Peyer's patch (tissue), 4 donors: ENCODE results near the gene STAC.
"Not testable (repeated sequence)": the region's sequence is repeated elsewhere in the genome, so short reads cannot be mapped to it uniquely, and the experiment has no call there.

Source experiments
- POLR2A ChIP-seq, 2 donors: fragments of 450-650 bp; IDR thresholded peaks; one replicate each; pipeline ENCODE4 v1.5.1; 2017; ENCODE audit warnings: antibody characterized with exemption in 2 of 2, mild to moderate bottlenecking in 2 of 2, moderate library complexity in 2 of 2
- TF ChIP-seq, protein P1 (sequence below), 6 experiments: fragments of 450-650 bp in 4 of 6; fragments of 200-600 bp in 2 of 6; sonication (generic) in 1 of 6; IDR thresholded peaks; one replicate each; pipeline ENCODE4 v1.5.1; 2017 to 2019; ENCODE audit warnings: antibody characterized with exemption in 6 of 6, mild to moderate bottlenecking in 3 of 6, moderate library complexity in 1 of 6

DNA sequence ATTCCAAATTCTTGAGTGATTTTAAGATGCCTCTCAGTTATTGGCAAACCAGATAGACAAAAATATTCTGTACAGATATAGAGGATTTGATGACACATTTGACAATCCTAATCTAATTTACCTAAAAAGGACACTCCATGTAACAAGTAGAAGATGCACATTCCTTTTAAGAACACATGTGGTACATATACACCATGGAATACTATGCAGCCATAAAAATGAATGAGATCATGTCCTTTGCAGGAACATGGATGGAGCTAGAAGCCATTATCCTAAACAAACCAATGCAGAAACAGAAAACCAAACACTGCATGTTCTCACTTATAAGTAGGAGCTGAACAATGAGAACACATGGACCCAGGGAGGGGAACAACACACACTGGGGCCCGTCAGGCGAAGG is 119.7 kb downstream of the STAC start:
- TF ChIP-seq, protein P1, sequence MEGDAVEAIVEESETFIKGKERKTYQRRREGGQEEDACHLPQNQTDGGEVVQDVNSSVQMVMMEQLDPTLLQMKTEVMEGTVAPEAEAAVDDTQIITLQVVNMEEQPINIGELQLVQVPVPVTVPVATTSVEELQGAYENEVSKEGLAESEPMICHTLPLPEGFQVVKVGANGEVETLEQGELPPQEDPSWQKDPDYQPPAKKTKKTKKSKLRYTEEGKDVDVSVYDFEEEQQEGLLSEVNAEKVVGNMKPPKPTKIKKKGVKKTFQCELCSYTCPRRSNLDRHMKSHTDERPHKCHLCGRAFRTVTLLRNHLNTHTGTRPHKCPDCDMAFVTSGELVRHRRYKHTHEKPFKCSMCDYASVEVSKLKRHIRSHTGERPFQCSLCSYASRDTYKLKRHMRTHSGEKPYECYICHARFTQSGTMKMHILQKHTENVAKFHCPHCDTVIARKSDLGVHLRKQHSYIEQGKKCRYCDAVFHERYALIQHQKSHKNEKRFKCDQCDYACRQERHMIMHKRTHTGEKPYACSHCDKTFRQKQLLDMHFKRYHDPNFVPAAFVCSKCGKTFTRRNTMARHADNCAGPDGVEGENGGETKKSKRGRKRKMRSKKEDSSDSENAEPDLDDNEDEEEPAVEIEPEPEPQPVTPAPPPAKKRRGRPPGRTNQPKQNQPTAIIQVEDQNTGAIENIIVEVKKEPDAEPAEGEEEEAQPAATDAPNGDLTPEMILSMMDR (IDR thresholded peaks at IDR 0.05) = not testable (repeated sequence)
- TF ChIP-seq POLR2A (IDR thresholded peaks at IDR 0.05) = not testable (repeated sequence)
